Transverse colon (tissue), 4 donors: ENCODE measurements around the gene TOB1. TPM values are rescaled to one million over a fixed set of nuclear protein-coding genes. Genes with fewer than 3 reads are reported as not detected.
A peak's percentile ranks its signal among the peaks of the same experiment; 100 is the strongest.

Experiments used
- DNase-seq: peaks from one replicate; pipeline ENCODE4 v3.0.0-alpha.2; 2019
- H3K27ac ChIP-seq, 4 donors: fragments of 200-600 bp; sonication (generic); 2 replicates each; pipeline ENCODE4 v1.5.1; 2016 to 2018; ENCODE audit warnings: inconsistent platforms in 4 of 4
- H3K27me3 ChIP-seq: fragments of 200-600 bp; sonication (generic); 2 replicates; pipeline ENCODE4 v1.5.1; 2017; ENCODE audit warnings: inconsistent platforms
- H3K36me3 ChIP-seq, 4 donors: fragments of 200-600 bp; sonication (generic); 2 replicates each; pipeline ENCODE4 v1.5.1; 2017 to 2019; ENCODE audit warnings: inconsistent platforms in 4 of 4
- H3K4me1 ChIP-seq, 4 donors: fragments of 200-600 bp; sonication (generic); 2 replicates each; pipeline ENCODE4 v1.5.1; 2017 to 2020; ENCODE audit warnings: inconsistent platforms in 4 of 4
- H3K4me3 ChIP-seq, 4 donors: fragments of 200-600 bp; sonication (generic); 1 replicate in 1 of 4; 2 replicates in 3 of 4; pipeline versions ENCODE4 v1.5.1 to v1.6.1; 2017 to 2019; ENCODE audit warnings: inconsistent platforms in 4 of 4
- H3K9me3 ChIP-seq, 2 donors: fragments of 200-600 bp; sonication (generic); 2 replicates each; pipeline ENCODE4 v1.5.1; 2017 to 2019; ENCODE audit warnings: inconsistent platforms in 2 of 2
- CTCF ChIP-seq, 5 experiments: fragments of 200-600 bp in 3 of 5; fragments of 450-650 bp in 2 of 5; sonication (generic) in 3 of 5; IDR thresholded peaks; 1 replicate in 2 of 5; 2 replicates in 3 of 5; pipeline ENCODE4 v1.5.1; 2016 to 2017; ENCODE audit warnings: antibody characterized with exemption in 5 of 5, inconsistent platforms in 3 of 5, mild to moderate bottlenecking in 2 of 5, moderate library complexity in 1 of 5
- EP300 ChIP-seq: sonication (generic); formaldehyde crosslinking; IDR thresholded peaks from one replicate; pipeline ENCODE4 v1.6.1; 2017; ENCODE audit warnings: antibody characterized with exemption, low read depth
- POLR2A ChIP-seq: fragments of 450-650 bp; IDR thresholded peaks from one replicate; pipeline ENCODE4 v1.6.1; 2016; ENCODE audit warnings: antibody characterized with exemption, mild to moderate bottlenecking, moderate library complexity
- POLR2AphosphoS5 ChIP-seq, 3 donors: sonication (generic); formaldehyde crosslinking; IDR thresholded peaks; one replicate each; pipeline ENCODE4 v1.6.1; 2016; ENCODE audit warnings: antibody characterized with exemption in 3 of 3
- WGBS, 2 donors: methylation state at CpG; one replicate each; pipeline ENCODE4 v1.1.5; 2018; ENCODE audit warnings: low coverage in 1 of 2; 5-methylcytosine and 5-hydroxymethylcytosine counted together
- in situ Hi-C, 4 donors: fragments of 200-750 bp; cut with MboI; loops; one replicate each; pipeline versions ENCODE4 v1.15.0 to v1.15.1; 2017; ENCODE audit warnings: low sequenced_read_pairs in 3 of 4, low pct_ligation_motif_present in 1 of 4, low pct_unique_long_range_greater_than_20kb in 1 of 4
- intact Hi-C: fragments of 100-400 bp; cut with DNase I; formaldehyde crosslinking; loops from one replicate; pipeline ENCODE4 v1.15.1; 2023; ENCODE audit warnings: low total_unique reads
- total RNA-seq, 4 donors: library from RNA; depleted of rRNA; stranded (reverse); fragments of >200 nt; gene quantifications; one replicate each; pipeline ENCODE4 v1.1.0, GENCODE V29; 2016

The TOB1 gene
- total RNA-seq, 4 donors from 2014 or later = 69.1 to 88.3 (median 75.5) TPM

- Histone ChIP-seq H3K4me3 (no peak overlapping the region), H3K4me1 (no peaks in the 10 kb centered on the region), H3K27ac (no peak overlapping the region), H3K36me3 (no peaks in the 10 kb centered on the region), H3K9me3 (no peaks in the 10 kb centered on the region), H3K27me3 (no peaks in the 10 kb centered on the region)
- no peak for DNase-seq
- in situ Hi-C loops (loop anchor here (5.0 to 25.0 kb wide), 5 partner anchors 56 to 306 kb away; partner anchors contain the start of genes SPATA20 (in 3 of the 4) and EPN3 (in 1 of the 4)), intact Hi-C loops (loop anchor here (5.0 kb wide), 2 partner anchors 61 to 296 kb away; partner anchors contain the start of gene SPATA20)
- WGBS, 2 donors = 87 to 100% methylated on average over 2 to 16 of the region's 16 CpGs
- TF ChIP-seq POLR2A (no peak), CTCF (IDR thresholded peaks at IDR 0.05) (no peak), EP300 (no peak), POLR2AphosphoS5 (IDR thresholded peaks at IDR 0.05) (no peak)
Observed at GRCh38 chr17:50843150-50843905, 22.8 kb downstream of the TOB1 start.

GRCh38 chr17:50842506-50843149 lies 23.5 kb downstream of the TOB1 start:
- intact Hi-C loops = loop anchor here (5.0 kb wide), 2 partner anchors 60 to 295 kb away; partner anchors contain the start of gene SPATA20
- in situ Hi-C loops = loop anchor here (5.0 to 25.0 kb wide), 5 partner anchors 55 to 305 kb away; partner anchors contain the start of genes SPATA20 (in 3 of the 4) and EPN3 (in 1 of the 4)

DNA sequence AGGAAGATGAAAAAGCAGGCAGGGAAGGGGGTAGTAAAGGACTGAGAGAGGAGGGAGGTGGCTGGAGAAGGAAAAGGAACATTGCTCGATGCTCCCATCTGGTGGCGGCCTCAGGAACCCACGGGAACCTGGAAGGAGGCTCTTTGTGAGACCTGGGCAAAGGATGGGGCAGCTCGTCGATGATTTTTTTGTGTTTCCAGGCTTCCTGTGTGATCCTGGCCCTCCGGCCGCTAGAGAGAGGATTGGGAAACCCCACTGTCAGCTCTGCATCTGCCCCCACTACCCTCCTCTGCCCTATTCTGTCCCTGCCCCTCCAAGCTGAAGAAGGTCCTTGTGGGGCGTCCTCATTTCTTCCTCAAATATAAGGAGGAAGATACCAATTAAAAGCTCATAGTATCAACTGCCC lies 24.2 kb downstream of the TOB1 start:
- no peaks in the 10 kb centered on the region for H3K27me3 ChIP-seq
- DNase-seq = peak; percentile 82
- peak; percentile 70 to 90 (median 80) for TF ChIP-seq CTCF (IDR thresholded peaks at IDR 0.05)
- TF ChIP-seq POLR2AphosphoS5 (IDR thresholded peaks at IDR 0.05) = no peak
- no peaks in the 10 kb centered on the region for H3K9me3 ChIP-seq
- H3K4me3 ChIP-seq = no peak overlapping the region
- intact Hi-C loops (loop anchor here (5.0 kb wide), 2 partner anchors 60 to 295 kb away; partner anchors contain the start of gene SPATA20), in situ Hi-C loops (loop anchor here (5.0 to 25.0 kb wide), 5 partner anchors 55 to 305 kb away; partner anchors contain the start of genes SPATA20 (in 3 of the 4) and EPN3 (in 1 of the 4))
- H3K4me1 ChIP-seq = no peaks in the 10 kb centered on the region
- WGBS, 2 donors = 11 to 33% methylated on average over 3 to 8 of the region's 8 CpGs
- H3K36me3 ChIP-seq = no peaks in the 10 kb centered on the region
- H3K27ac ChIP-seq = no peak overlapping the region

More at GRCh38 chr17:50842506-50843149, 23.5 kb downstream of the TOB1 start:
- no peak for DNase-seq
- H3K4me1 ChIP-seq = no peaks in the 10 kb centered on the region
- no peaks in the 10 kb centered on the region for H3K27me3 ChIP-seq
- no peaks in the 10 kb centered on the region for H3K36me3 ChIP-seq
- TF ChIP-seq CTCF (IDR thresholded peaks at IDR 0.05) (no peak), EP300 (no peak), POLR2A (no peak), POLR2AphosphoS5 (IDR thresholded peaks at IDR 0.05) (no peak)
- H3K9me3 ChIP-seq = no peaks in the 10 kb centered on the region
- H3K4me3 ChIP-seq = no peak overlapping the region
- 75% methylated on average over 9 of the region's 9 CpGs; no CpG with 5 or more reads in 1 of the 2 donors for WGBS, 2 donors
- no peak overlapping the region for H3K27ac ChIP-seq
